OCI-LY1 (cell line): ENCODE measurements around the gene SLC3A2.

ENCODE experiments used
- CTCF ChIP-seq: fragments of 200-600 bp; sonication (generic), shearing (Covaris generic); IDR thresholded peaks from 2 replicates; pipeline ENCODE4 v1.5.1; 2017; ENCODE audit warnings: mild to moderate bottlenecking, antibody characterized with exemption, low read length, moderate library complexity, mixed read lengths
- EZH2 ChIP-seq: fragments of 200-600 bp; sonication (generic), shearing (Covaris generic); IDR thresholded peaks from 2 replicates; pipeline ENCODE4 v1.8.0; 2017; ENCODE audit warnings: borderline replicate concordance, mixed run types, mild to moderate bottlenecking, antibody characterized with exemption, low read length, moderate library complexity, mixed read lengths

GRCh38 chr11:62874851-62875250 is 5.8 kb upstream of the SLC3A2 start:
- TF ChIP-seq CTCF (no peak), EZH2 (no peak)
